ENCODE results near the gene CYP4F22.
"Not testable (repeated sequence)": the region's sequence is repeated elsewhere in the genome, so short reads cannot be mapped to it uniquely, and the experiment has no call there.

DNA sequence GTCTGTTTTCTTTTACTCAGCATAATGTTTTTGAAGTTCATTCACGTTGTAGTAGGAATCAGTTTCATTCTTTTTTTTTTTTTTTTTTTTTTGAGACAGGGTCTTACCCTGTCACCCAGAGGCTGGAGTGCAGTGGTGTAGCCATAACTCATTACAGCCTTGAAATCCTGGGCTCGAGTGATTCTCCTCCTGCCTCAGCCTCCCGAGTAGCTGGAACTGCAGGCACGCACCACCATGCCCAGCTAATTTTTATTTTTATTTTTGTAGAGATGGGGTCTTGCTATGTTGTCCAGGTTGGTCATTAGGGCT is 25.2 kb downstream of the CYP4F22 start:
- not testable (repeated sequence) for TF ChIP-seq POLR2AphosphoS5, POLR2A (IDR thresholded peaks at IDR 0.05; ENCODE audit: low read depth, low read length)
